Measurements from ENCODE around the gene MRPL39.
"Not testable (repeated sequence)": the region's sequence is repeated elsewhere in the genome, so short reads cannot be mapped to it uniquely, and the experiment has no call there.

The MRPL39 gene

GRCh38 chr21:25607151-25608043 is at the start of gene MRPL39:
Gene MRPL39 (minus strand): TSS chr21:25607481. CDS start chr21:25607475, 6 bp downstream.
- peak; percentile 85 for DNase-seq

- DNase-seq = no peak
These were observed 49.1 kb upstream of the MRPL39 start for GRCh38 chr21:25656412-25656811.

- DNase-seq = no peak
These were observed 41.9 kb upstream of the MRPL39 start for GRCh38 chr21:25649146-25649545.

- no peak for DNase-seq
These were observed 40.4 kb upstream of the MRPL39 start for GRCh38 chr21:25647647-25648046.

GRCh38 chr21:25646474-25646873 is 39.2 kb upstream of the MRPL39 start:
- DNase-seq = no peak

- no peak for DNase-seq
These were observed 36.2 kb upstream of the MRPL39 start for GRCh38 chr21:25643486-25643885.

- DNase-seq = no peak
These were observed 33.6 kb upstream of the MRPL39 start for GRCh38 chr21:25640943-25641292.

- DNase-seq = peak; percentile 15
These were observed 33.1 kb upstream of the MRPL39 start for GRCh38 chr21:25640202-25640942.

- DNase-seq = peak; percentile 50
These were observed 32.4 kb upstream of the MRPL39 start for GRCh38 chr21:25639551-25640201.

- peak; percentile 44 for DNase-seq
These were observed 31.6 kb upstream of the MRPL39 start, which contains the start of gene JAM2 for GRCh38 chr21:25638660-25639550. Gene JAM2 (plus strand): TSS chr21:25639258. CDS start chr21:25639822, 564 bp downstream.

- no peak for DNase-seq
These were observed 30.8 kb upstream of the MRPL39 start for GRCh38 chr21:25637851-25638659.

- no peak for DNase-seq
These were observed 29.4 kb upstream of the MRPL39 start for GRCh38 chr21:25636727-25637126.

- DNase-seq = no peak
These were observed 28.0 kb upstream of the MRPL39 start for GRCh38 chr21:25635310-25635709.

GRCh38 chr21:25632296-25632695 is 25.0 kb upstream of the MRPL39 start:
- DNase-seq = no peak

- no peak for DNase-seq
These were observed 19.5 kb upstream of the MRPL39 start for GRCh38 chr21:25626757-25627156.

- not testable (repeated sequence) for DNase-seq
These were observed 18.7 kb upstream of the MRPL39 start for GRCh38 chr21:25625776-25626555.

GRCh38 chr21:25625036-25625435 is 17.8 kb upstream of the MRPL39 start:
- DNase-seq = no peak

GRCh38 chr21:25624511-25624910 is 17.2 kb upstream of the MRPL39 start:
- DNase-seq = no peak

GRCh38 chr21:25619198-25619597 is 11.9 kb upstream of the MRPL39 start:
- no peak for DNase-seq

GRCh38 chr21:25615880-25616279 is 8.6 kb upstream of the MRPL39 start:
- no peak for DNase-seq

GRCh38 chr21:25614441-25614840 is 7.2 kb upstream of the MRPL39 start:
- DNase-seq = no peak
